ENCODE measurements around the gene ATXN2L.
"Not testable (repeated sequence)": the region's sequence is repeated elsewhere in the genome, so short reads cannot be mapped to it uniquely, and the experiment has no call there.

GRCh38 chr16:28781697-28782096, 41.1 kb upstream of the ATXN2L start:
- not testable (repeated sequence) for TF ChIP-seq CTCF (conservative IDR thresholded peaks at IDR 0.05; ENCODE audit: low read length); EZH2phosphoT487 (IDR thresholded peaks at IDR 0.05; ENCODE audit: borderline replicate concordance, low read depth, low read length)
